ENCODE data around the gene NRL. TPM values are rescaled to one million over a fixed set of nuclear protein-coding genes. Genes with fewer than 3 reads are reported as not detected.

Gene NRL
- total and polyA plus RNA-seq, 9 of the 15 experiments (the other 6 are each of a cell fraction or from before 2014, with no cell fraction given): 0.07 to 2.7 (median 1.4) TPM; not detected in 1

DNA sequence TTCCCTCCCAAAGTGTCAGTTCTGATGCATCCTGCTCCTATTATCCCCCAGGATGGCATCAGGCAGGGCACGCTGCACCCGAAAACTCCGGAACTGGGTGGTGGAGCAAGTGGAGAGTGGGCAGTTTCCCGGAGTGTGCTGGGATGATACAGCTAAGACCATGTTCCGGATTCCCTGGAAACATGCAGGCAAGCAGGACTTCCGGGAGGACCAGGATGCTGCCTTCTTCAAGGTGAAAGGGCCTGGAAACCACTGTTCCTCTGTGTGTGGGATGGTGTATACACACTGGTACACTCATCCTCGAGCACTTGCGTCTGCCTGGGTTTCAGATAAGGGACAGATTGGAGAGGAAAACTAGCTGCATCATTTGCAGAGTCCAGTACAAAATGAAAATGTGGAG, 47.3 kb upstream of the NRL start:
- Histone ChIP-seq H3K4me2 (ENCODE audit: insufficient read depth, low read length) (peak overlapping the region; percentile 95), H3K9ac (ENCODE audit: insufficient read depth in 1 of 2, low read depth in 2 of 2, low read length in 2 of 2) (peak overlapping the region; percentile 74 to 78; a peak in 3 of 4 replicates), H2AFZ (ENCODE audit: low read depth, low read length) (no peak overlapping the region), H3K4me3 (peak overlapping the region; percentile 50; the same call in 1 of the 2 replicates), H3K79me2 (ENCODE audit: control insufficient read depth, insufficient read depth, low read length) (peaks cover 10% of the 10 kb centered on the region; the same call in 2 of the 3 replicates), H3K4me1 (replicated peaks in 1 of 2; ENCODE audit: control insufficient read depth in 2 of 2, insufficient read depth in 2 of 2, low read length in 2 of 2) (peaks cover 10 to 23% of the 10 kb centered on the region in 2 experiments; a peak in 4 of 5 replicates), H3K9me3 (replicated peaks; ENCODE audit: control insufficient read depth, insufficient read depth, low read depth, low read length) (no peaks in the 10 kb centered on the region), H4K20me1 (replicated peaks; ENCODE audit: control insufficient read depth, insufficient read depth, low read length) (no peaks in the 10 kb centered on the region), H3K27ac (ENCODE audit: extremely low read depth, low read depth, low read length) (no peak overlapping the region), H3K9me1 (ENCODE audit: control insufficient read depth, insufficient read depth, low read length) (no peaks in the 10 kb centered on the region), H3K36me3 (ENCODE audit: control insufficient read depth, insufficient read depth, low read length) (peaks cover 67% of the 10 kb centered on the region; the same call in 2 of the 3 replicates), H3K27me3 (ENCODE audit: control insufficient read depth in 2 of 2, insufficient read depth in 2 of 2, low read length in 2 of 2) (no peaks in the 10 kb centered on the region)
- 74% methylated on average over 8 of the region's 8 CpGs for WGBS (ENCODE audit: insufficient coverage, low coverage, missing lambda C conversion rate)
- CTCF ChIA-PET (ENCODE audit: low intra/inter-chr PET ratio): no interaction called here
- POLR2A ChIA-PET: interaction anchor here (1.0 to 1.9 kb wide), 6 partner anchors 11 to 111 kb away, joined by 3 to 7 read pairs (median 6); partner anchors contain the start of genes CARMIL3, PCK2 and RNF31
- in situ Hi-C loops (cut with MboI) (no loop called here), intact Hi-C loops (cut with micrococcal nuclease) (no loop called here)
- FAIRE-seq (no peak), ATAC-seq (no peak), DNase-seq (ENCODE audit: extremely low read depth in 1 of 4, low spot score in 3 of 4) (no peak)
- TF ChIP-seq, protein P1, sequence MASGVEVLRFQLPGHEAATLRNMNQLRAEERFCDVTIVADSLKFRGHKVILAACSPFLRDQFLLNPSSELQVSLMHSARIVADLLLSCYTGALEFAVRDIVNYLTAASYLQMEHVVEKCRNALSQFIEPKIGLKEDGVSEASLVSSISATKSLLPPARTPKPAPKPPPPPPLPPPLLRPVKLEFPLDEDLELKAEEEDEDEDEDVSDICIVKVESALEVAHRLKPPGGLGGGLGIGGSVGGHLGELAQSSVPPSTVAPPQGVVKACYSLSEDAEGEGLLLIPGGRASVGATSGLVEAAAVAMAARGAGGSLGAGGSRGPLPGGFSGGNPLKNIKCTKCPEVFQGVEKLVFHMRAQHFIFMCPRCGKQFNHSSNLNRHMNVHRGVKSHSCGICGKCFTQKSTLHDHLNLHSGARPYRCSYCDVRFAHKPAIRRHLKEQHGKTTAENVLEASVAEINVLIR (CRISPR knock-in tag; IDR thresholded peaks at IDR 0.05): no peak
- TF ChIP-seq CBX2 (IDR thresholded peaks at IDR 0.05; ENCODE audit: insufficient read depth, low read length, poor library complexity, severe bottlenecking) (no peak), TCF7L2 (IDR thresholded peaks at IDR 0.05; ENCODE audit: low read depth, low read length) (no peak), COPS2 (conservative IDR thresholded peaks at IDR 0.05) (no peak), TAF7 (tag; IDR thresholded peaks at IDR 0.05) (no peak), BCOR (IDR thresholded peaks at IDR 0.05) (no peak), PHB2 (IDR thresholded peaks at IDR 0.05; ENCODE audit: low read depth) (no peak), MCM3 (IDR thresholded peaks at IDR 0.05) (no peak), CXXC5 (CRISPR knock-in tag; IDR thresholded peaks at IDR 0.05) (no peak), NEUROD1 (IDR thresholded peaks at IDR 0.05; ENCODE audit: borderline replicate concordance, low read depth, low read length, partially characterized antibody) (no peak), ZNF224 (CRISPR knock-in tag; IDR thresholded peaks at IDR 0.05) (no peak), POLR2G (IDR thresholded peaks at IDR 0.05; ENCODE audit: low read depth, low read length) (no peak), RNF2 (IDR thresholded peaks at IDR 0.05) (no peak), CBFB (CRISPR knock-in tag; IDR thresholded peaks at IDR 0.05) (no peak)
- TF ChIP-seq, protein P2, sequence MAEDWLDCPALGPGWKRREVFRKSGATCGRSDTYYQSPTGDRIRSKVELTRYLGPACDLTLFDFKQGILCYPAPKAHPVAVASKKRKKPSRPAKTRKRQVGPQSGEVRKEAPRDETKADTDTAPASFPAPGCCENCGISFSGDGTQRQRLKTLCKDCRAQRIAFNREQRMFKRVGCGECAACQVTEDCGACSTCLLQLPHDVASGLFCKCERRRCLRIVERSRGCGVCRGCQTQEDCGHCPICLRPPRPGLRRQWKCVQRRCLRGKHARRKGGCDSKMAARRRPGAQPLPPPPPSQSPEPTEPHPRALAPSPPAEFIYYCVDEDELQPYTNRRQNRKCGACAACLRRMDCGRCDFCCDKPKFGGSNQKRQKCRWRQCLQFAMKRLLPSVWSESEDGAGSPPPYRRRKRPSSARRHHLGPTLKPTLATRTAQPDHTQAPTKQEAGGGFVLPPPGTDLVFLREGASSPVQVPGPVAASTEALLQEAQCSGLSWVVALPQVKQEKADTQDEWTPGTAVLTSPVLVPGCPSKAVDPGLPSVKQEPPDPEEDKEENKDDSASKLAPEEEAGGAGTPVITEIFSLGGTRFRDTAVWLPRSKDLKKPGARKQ (CRISPR knock-in tag; IDR thresholded peaks at IDR 0.05): no peak
- no TSS peak for BruUV-seq (replicated peaks)
